ENCODE results near the gene RNF144A.

RNF144A gene

GRCh38 chr2:6940820-6941219 lies 23.6 kb downstream of the RNF144A start:
- H3K4me3 ChIP-seq (ENCODE audit: low read length), result no peak overlapping the region
- no peak for DNase-seq (ENCODE audit: low read depth)
- TF ChIP-seq, protein P1, sequence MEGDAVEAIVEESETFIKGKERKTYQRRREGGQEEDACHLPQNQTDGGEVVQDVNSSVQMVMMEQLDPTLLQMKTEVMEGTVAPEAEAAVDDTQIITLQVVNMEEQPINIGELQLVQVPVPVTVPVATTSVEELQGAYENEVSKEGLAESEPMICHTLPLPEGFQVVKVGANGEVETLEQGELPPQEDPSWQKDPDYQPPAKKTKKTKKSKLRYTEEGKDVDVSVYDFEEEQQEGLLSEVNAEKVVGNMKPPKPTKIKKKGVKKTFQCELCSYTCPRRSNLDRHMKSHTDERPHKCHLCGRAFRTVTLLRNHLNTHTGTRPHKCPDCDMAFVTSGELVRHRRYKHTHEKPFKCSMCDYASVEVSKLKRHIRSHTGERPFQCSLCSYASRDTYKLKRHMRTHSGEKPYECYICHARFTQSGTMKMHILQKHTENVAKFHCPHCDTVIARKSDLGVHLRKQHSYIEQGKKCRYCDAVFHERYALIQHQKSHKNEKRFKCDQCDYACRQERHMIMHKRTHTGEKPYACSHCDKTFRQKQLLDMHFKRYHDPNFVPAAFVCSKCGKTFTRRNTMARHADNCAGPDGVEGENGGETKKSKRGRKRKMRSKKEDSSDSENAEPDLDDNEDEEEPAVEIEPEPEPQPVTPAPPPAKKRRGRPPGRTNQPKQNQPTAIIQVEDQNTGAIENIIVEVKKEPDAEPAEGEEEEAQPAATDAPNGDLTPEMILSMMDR (IDR thresholded peaks at IDR 0.05; ENCODE audit: insufficient read depth, low read depth, low read length, missing control alignments), result no peak

DNA sequence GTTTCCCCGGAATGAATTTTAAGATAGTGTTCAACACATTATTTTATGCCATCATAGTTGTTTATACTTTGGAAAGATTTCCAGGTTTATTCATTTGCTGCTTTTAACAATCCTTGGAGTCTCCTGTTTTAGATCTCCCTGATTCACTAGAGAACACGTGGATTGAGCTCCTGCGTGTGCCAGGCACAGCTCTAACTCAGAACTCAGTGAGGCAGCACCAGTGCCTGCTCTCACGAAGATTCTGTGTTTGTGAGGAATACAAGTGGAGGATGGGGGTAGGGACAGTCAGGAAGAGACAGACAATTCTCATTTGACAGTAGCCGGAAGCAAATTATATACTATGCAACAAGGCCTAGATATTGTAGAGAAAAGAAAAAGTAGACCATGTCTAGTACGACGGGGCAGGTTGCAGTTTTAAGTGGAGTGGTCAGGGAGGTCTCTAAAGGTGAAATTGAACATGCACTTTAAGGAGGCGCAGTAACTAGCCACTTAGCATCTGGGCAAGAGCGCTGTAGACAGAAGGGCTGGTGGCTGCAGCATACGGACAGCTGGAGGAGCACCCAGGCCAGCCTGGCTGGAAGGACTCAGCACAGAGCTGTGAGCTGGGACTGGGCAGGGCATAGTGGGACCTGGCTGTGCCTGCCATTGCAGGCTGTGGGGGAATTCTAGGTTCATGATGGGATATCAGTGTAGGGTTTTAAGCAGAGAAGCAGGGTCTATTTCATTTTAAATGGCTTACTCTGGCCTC lies 24.3 kb downstream of the RNF144A start:
- DNase-seq (ENCODE audit: low read depth), result no peak
- TF ChIP-seq, protein P1 (IDR thresholded peaks at IDR 0.05; ENCODE audit: insufficient read depth, low read depth, low read length, missing control alignments), result no peak
- no peak overlapping the region for H3K4me3 ChIP-seq (ENCODE audit: low read length)

GRCh38 chr2:6942848-6943247 lies 25.6 kb downstream of the RNF144A start:
- no peak overlapping the region for H3K4me3 ChIP-seq (ENCODE audit: low read length)
- TF ChIP-seq, protein P1 (IDR thresholded peaks at IDR 0.05; ENCODE audit: insufficient read depth, low read depth, low read length, missing control alignments), result no peak
- no peak for DNase-seq (ENCODE audit: low read depth)

DNA sequence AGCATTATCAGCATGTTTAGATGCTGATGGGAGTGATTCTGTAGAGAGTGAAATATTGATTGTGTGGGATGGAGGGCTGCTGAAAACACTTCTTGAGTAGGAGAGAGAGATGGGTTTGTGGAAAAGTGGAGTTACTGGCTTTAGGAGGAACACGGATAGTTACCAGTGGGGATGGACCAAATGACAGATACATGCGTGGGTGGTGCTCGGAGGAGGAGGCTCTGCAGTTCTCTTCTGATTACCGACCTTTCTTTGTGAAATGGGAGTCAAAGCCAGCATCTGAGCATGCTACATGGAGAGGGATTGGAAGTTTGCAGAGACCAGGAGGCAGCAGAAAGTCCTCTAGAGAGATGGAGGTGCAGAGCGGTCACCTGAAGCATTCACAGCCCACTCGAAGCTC lies 26.3 kb downstream of the RNF144A start:
- H3K4me3 ChIP-seq (ENCODE audit: low read length), result no peak overlapping the region
- no peak for DNase-seq (ENCODE audit: low read depth)
- TF ChIP-seq, protein P1 (IDR thresholded peaks at IDR 0.05; ENCODE audit: insufficient read depth, low read depth, low read length, missing control alignments), result no peak

DNA sequence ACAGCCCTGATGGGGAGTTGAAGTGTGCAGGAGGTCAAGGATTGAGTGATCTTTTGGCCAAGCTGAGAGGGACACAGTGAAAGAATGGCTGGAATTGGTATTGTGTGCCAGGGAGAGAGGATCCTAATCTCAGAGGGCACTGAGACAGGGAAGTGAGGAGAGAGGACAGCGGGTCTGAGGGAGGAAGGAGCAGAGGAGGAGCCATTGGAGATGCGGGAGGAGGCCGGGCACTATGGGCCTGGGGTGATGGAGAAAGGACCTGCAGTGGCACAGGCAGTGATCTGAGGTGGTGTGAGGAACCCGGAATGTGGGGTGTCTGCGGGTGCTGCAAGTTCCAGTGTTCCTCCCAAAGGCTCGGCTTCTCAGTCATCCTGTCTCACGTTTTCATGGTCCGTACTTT lies 26.8 kb downstream of the RNF144A start:
- TF ChIP-seq, protein P1 (IDR thresholded peaks at IDR 0.05; ENCODE audit: insufficient read depth, low read depth, low read length, missing control alignments), result no peak

GRCh38 chr2:6944555-6944954 lies 27.3 kb downstream of the RNF144A start:
- H3K4me3 ChIP-seq (ENCODE audit: low read length), result no peak overlapping the region
- no peak for DNase-seq (ENCODE audit: low read depth)
- TF ChIP-seq, protein P1 (IDR thresholded peaks at IDR 0.05; ENCODE audit: insufficient read depth, low read depth, low read length, missing control alignments), result no peak

More for the DNA sequence above, 26.8 kb downstream of the RNF144A start:
- DNase-seq (ENCODE audit: low read depth), result no peak
- H3K4me3 ChIP-seq (ENCODE audit: low read length), result no peak overlapping the region
